ENCODE results near the gene MACO1. TPM values are rescaled to one million over a fixed set of nuclear protein-coding genes. Genes with fewer than 3 reads are reported as not detected.

Gene MACO1
- polyA plus RNA-seq, 1 donor (not counting 4 experiments of a cell fraction or from before 2014, with no cell fraction given), result 8.1 TPM

DNA sequence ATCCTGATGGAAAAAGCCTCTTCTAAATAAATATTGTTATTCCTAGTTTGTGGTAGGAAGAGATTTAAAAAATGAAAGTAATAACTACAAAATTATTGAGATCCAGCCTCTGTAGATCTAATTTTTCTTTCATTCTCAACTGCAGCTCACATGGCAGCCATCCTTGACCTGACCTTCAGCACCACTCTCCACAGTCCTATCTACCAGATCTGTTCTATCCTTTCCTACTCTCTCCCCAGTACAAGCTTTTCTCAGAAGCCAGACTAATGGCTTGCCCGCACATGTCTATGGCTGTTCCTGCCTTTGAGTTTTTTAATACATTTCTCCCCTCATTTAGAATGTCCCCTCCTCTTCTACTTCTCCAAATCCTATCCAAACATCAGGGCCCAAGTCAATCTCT is 51.5 kb downstream of the MACO1 start:
- Histone ChIP-seq H3K4me1 (ENCODE audit: control insufficient read depth, extremely low read depth, insufficient read depth, low read length) (peaks cover 33% of the 10 kb centered on the region), H3K9me1 (ENCODE audit: control insufficient read depth, extremely low read depth, insufficient read depth, low read length) (no peaks in the 10 kb centered on the region), H3K27me3 (ENCODE audit: control insufficient read depth, extremely low read depth, insufficient read depth, low read length) (no peaks in the 10 kb centered on the region), H3K9ac (ENCODE audit: control insufficient read depth, extremely low read depth, insufficient read depth, low read length) (no peak overlapping the region), H3K36me3 (ENCODE audit: control insufficient read depth in 2 of 2, extremely low read depth in 1 of 2, insufficient read depth in 2 of 2, low read length in 2 of 2) (peaks cover 0 to 2% of the 10 kb centered on the region in 2 experiments), H4K20me1 (ENCODE audit: control insufficient read depth, extremely low read depth, insufficient read depth, low read length) (no peaks in the 10 kb centered on the region), H3K27ac (ENCODE audit: control insufficient read depth, insufficient read depth, low read length) (no peak overlapping the region), H2AFZ (ENCODE audit: control insufficient read depth, low read length) (peak overlapping the region; percentile 23), H3K9me3 (ENCODE audit: control insufficient read depth, low read depth, low read length) (no peaks in the 10 kb centered on the region), H3K4me2 (ENCODE audit: control insufficient read depth, extremely low read depth, insufficient read depth, low read depth, low read length) (peak overlapping the region; percentile 46), H3K79me2 (ENCODE audit: control insufficient read depth, insufficient read depth, low read length) (peaks cover 1% of the 10 kb centered on the region), H3K4me3 (ENCODE audit: control insufficient read depth in 2 of 3, extremely low read depth in 1 of 3, insufficient read depth in 2 of 3, low read depth in 1 of 3, low read length in 3 of 3) (no peak overlapping the region)
- DNase-seq (ENCODE audit: low read depth, low spot score) (no peak), FAIRE-seq (peak; percentile 71)
- dilution Hi-C loops (cut with MboI; ENCODE audit: extremely low pct_ligation_motif_present, low sequenced_read_pairs), result no loop called here
- no peak for TF ChIP-seq EZH2 (IDR thresholded peaks at IDR 0.05; ENCODE audit: low read length)
- TF ChIP-seq, protein P1, sequence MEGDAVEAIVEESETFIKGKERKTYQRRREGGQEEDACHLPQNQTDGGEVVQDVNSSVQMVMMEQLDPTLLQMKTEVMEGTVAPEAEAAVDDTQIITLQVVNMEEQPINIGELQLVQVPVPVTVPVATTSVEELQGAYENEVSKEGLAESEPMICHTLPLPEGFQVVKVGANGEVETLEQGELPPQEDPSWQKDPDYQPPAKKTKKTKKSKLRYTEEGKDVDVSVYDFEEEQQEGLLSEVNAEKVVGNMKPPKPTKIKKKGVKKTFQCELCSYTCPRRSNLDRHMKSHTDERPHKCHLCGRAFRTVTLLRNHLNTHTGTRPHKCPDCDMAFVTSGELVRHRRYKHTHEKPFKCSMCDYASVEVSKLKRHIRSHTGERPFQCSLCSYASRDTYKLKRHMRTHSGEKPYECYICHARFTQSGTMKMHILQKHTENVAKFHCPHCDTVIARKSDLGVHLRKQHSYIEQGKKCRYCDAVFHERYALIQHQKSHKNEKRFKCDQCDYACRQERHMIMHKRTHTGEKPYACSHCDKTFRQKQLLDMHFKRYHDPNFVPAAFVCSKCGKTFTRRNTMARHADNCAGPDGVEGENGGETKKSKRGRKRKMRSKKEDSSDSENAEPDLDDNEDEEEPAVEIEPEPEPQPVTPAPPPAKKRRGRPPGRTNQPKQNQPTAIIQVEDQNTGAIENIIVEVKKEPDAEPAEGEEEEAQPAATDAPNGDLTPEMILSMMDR (optimal IDR thresholded peaks at IDR 0.05 in 1 of 3, IDR thresholded peaks at IDR 0.05 in 1 of 3, conservative IDR thresholded peaks at IDR 0.05 in 1 of 3; ENCODE audit: extremely low read depth in 1 of 3, insufficient read depth in 2 of 3, low read length in 3 of 3), result no peak

DNA sequence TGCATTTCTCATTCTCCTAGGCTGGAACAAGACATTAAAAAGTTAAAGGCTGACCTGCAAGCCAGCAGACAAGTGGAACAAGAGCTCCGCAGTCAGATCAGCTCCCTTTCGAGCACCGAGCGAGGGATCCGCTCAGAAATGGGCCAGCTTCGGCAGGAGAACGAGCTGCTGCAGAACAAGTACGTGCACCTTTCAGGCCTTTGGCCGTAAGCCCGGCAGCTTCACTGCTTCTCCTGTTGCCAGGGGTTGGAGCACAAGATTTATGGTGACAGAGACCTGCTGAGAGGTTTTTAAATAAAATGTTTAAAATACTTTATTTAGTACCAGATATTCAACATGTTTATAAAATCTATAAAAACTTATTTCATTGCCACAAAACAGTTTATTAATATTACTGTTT is 53.4 kb downstream of the MACO1 start:
- H3K27ac ChIP-seq (ENCODE audit: control insufficient read depth, insufficient read depth, low read length), result no peak overlapping the region
- dilution Hi-C loops (cut with MboI; ENCODE audit: extremely low pct_ligation_motif_present, low sequenced_read_pairs), result no loop called here
- H3K36me3 ChIP-seq (ENCODE audit: control insufficient read depth in 2 of 2, extremely low read depth in 1 of 2, insufficient read depth in 2 of 2, low read length in 2 of 2), result peaks cover 0 to 5% of the 10 kb centered on the region in 2 experiments
- H3K4me2 ChIP-seq (ENCODE audit: control insufficient read depth, extremely low read depth, insufficient read depth, low read depth, low read length), result no peak overlapping the region
- H4K20me1 ChIP-seq (ENCODE audit: control insufficient read depth, extremely low read depth, insufficient read depth, low read length), result no peaks in the 10 kb centered on the region
- FAIRE-seq (no peak), DNase-seq (ENCODE audit: low read depth, low spot score) (no peak)
- H3K9me1 ChIP-seq (ENCODE audit: control insufficient read depth, extremely low read depth, insufficient read depth, low read length), result no peaks in the 10 kb centered on the region
- peaks cover 1% of the 10 kb centered on the region for H3K79me2 ChIP-seq (ENCODE audit: control insufficient read depth, insufficient read depth, low read length)
- no peak overlapping the region for H3K9ac ChIP-seq (ENCODE audit: control insufficient read depth, extremely low read depth, insufficient read depth, low read length)
- H3K4me1 ChIP-seq (ENCODE audit: control insufficient read depth, extremely low read depth, insufficient read depth, low read length), result peaks cover 15% of the 10 kb centered on the region
- no peak overlapping the region for H2AFZ ChIP-seq (ENCODE audit: control insufficient read depth, low read length)
- TF ChIP-seq EZH2 (IDR thresholded peaks at IDR 0.05; ENCODE audit: low read length), result no peak
- TF ChIP-seq, protein P1 (optimal IDR thresholded peaks at IDR 0.05 in 1 of 3, IDR thresholded peaks at IDR 0.05 in 1 of 3, conservative IDR thresholded peaks at IDR 0.05 in 1 of 3; ENCODE audit: extremely low read depth in 1 of 3, insufficient read depth in 2 of 3, low read length in 3 of 3), result no peak
- H3K4me3 ChIP-seq (ENCODE audit: control insufficient read depth in 2 of 3, extremely low read depth in 1 of 3, insufficient read depth in 2 of 3, low read depth in 1 of 3, low read length in 3 of 3), result no peak overlapping the region
- no peaks in the 10 kb centered on the region for H3K9me3 ChIP-seq (ENCODE audit: control insufficient read depth, low read depth, low read length)
- H3K27me3 ChIP-seq (ENCODE audit: control insufficient read depth, extremely low read depth, insufficient read depth, low read length), result no peaks in the 10 kb centered on the region
